GM12864 (cell line): Measurements from ENCODE around the gene CLDN11.

Experiments
- DNase-seq: peaks from one replicate; pipeline ENCODE4 v3.0.0-alpha.2; 2011; ENCODE audit warnings: low read depth
- H3K4me3 ChIP-seq: 2 replicates; pipeline ENCODE4 v1.5.1; 2011; ENCODE audit warnings: mild to moderate bottlenecking, low read depth, low read length, control low read depth
- CTCF ChIP-seq: IDR thresholded peaks from 2 replicates; pipeline ENCODE4 v1.5.1; 2011; ENCODE audit warnings: low read depth, mild to moderate bottlenecking, moderate library complexity, low read length, control low read depth, inconsistent platforms; ENCODE audit errors: missing control alignments

CLDN11 gene

GRCh38 chr3:170419557-170420087, 954 bp downstream of the CLDN11 start:
- no peak for DNase-seq
- no peak overlapping the region for H3K4me3 ChIP-seq
- TF ChIP-seq CTCF: no peak

- no peak for TF ChIP-seq CTCF
- no peak overlapping the region for H3K4me3 ChIP-seq
- DNase-seq: no peak
These were observed 1.7 kb downstream of the CLDN11 start for GRCh38 chr3:170420307-170420821.

- no peak for DNase-seq
- TF ChIP-seq CTCF: no peak
- no peak overlapping the region for H3K4me3 ChIP-seq
These were observed 2.5 kb downstream of the CLDN11 start for GRCh38 chr3:170421111-170421641.

GRCh38 chr3:170421758-170422157, 3.1 kb downstream of the CLDN11 start:
- no peak for TF ChIP-seq CTCF
- no peak for DNase-seq
- no peak overlapping the region for H3K4me3 ChIP-seq

GRCh38 chr3:170423001-170423615, 4.4 kb downstream of the CLDN11 start:
- no peak for TF ChIP-seq CTCF
- H3K4me3 ChIP-seq: no peak overlapping the region
- no peak for DNase-seq

- TF ChIP-seq CTCF: no peak
- no peak for DNase-seq
- H3K4me3 ChIP-seq: no peak overlapping the region
These were observed 6.2 kb downstream of the CLDN11 start for GRCh38 chr3:170424879-170425278.
